Tibial artery (tissue), 4 donors: ENCODE results near the gene MIDN.

Source experiments
- DNase-seq, 2 donors: peaks; one replicate each; pipeline ENCODE4 v3.0.0-alpha.2; 2019
- H3K27ac ChIP-seq, 2 donors: fragments of 200-600 bp; sonication (generic) in 1 of 2; 1 replicate in 1 of 2; 2 replicates in 1 of 2; pipeline ENCODE4 v1.5.1; 2018 to 2019; ENCODE audit warnings: mild to moderate bottlenecking in 1 of 2
- H3K27me3 ChIP-seq, 2 donors: fragments of 200-600 bp; sonication (generic) in 1 of 2; one replicate each; pipeline versions ENCODE4 v1.5.1 to v1.6.0; 2016 to 2019
- H3K36me3 ChIP-seq, 3 donors: fragments of 200-600 bp; sonication (generic) in 2 of 3; one replicate each; pipeline ENCODE4 v1.5.1; 2016 to 2019; ENCODE audit warnings: mild to moderate bottlenecking in 2 of 3
- H3K4me1 ChIP-seq, 4 donors: fragments of 200-600 bp; sonication (generic) in 2 of 4; 1 replicate in 3 of 4; 2 replicates in 1 of 4; pipeline ENCODE4 v1.5.1; 2016 to 2019
- H3K4me3 ChIP-seq, 2 donors: fragments of 200-600 bp; sonication (generic) in 1 of 2; 1 replicate in 1 of 2; 2 replicates in 1 of 2; pipeline ENCODE4 v1.5.1; 2018 to 2019; ENCODE audit warnings: mild to moderate bottlenecking in 2 of 2
- H3K9me3 ChIP-seq, 3 donors: fragments of 200-600 bp; sonication (generic) in 1 of 3; one replicate each; pipeline ENCODE4 v1.5.1; 2016 to 2019
- intact Hi-C: fragments of 100-400 bp; cut with DNase I; formaldehyde crosslinking; loops from one replicate; pipeline ENCODE4 v1.15.0; 2023; ENCODE audit warnings: low total_unique reads
- TF ChIP-seq, protein P1 (sequence below), 2 experiments: fragments of 200-600 bp in 1 of 2; fragments of 450-650 bp in 1 of 2; IDR thresholded peaks; one replicate each; pipeline ENCODE4 v1.5.1; 2017 to 2019; ENCODE audit warnings: antibody characterized with exemption in 2 of 2, mild to moderate bottlenecking in 1 of 2, moderate library complexity in 1 of 2

Gene MIDN

GRCh38 chr19:1226522-1227303 lies 21.7 kb upstream of the MIDN start:
- TF ChIP-seq, protein P1, sequence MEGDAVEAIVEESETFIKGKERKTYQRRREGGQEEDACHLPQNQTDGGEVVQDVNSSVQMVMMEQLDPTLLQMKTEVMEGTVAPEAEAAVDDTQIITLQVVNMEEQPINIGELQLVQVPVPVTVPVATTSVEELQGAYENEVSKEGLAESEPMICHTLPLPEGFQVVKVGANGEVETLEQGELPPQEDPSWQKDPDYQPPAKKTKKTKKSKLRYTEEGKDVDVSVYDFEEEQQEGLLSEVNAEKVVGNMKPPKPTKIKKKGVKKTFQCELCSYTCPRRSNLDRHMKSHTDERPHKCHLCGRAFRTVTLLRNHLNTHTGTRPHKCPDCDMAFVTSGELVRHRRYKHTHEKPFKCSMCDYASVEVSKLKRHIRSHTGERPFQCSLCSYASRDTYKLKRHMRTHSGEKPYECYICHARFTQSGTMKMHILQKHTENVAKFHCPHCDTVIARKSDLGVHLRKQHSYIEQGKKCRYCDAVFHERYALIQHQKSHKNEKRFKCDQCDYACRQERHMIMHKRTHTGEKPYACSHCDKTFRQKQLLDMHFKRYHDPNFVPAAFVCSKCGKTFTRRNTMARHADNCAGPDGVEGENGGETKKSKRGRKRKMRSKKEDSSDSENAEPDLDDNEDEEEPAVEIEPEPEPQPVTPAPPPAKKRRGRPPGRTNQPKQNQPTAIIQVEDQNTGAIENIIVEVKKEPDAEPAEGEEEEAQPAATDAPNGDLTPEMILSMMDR (IDR thresholded peaks at IDR 0.05): no peak
- H3K27me3 ChIP-seq: no peaks in the 10 kb centered on the region
- peaks cover 0 to 19% (median 8%) of the 10 kb centered on the region in 4 donors for H3K4me1 ChIP-seq
- no peak overlapping the region for H3K27ac ChIP-seq
- intact Hi-C loops: no loop called here
- peaks cover 43 to 71% (median 57%) of the 10 kb centered on the region in 3 donors for H3K36me3 ChIP-seq
- no peak overlapping the region for H3K4me3 ChIP-seq
- H3K9me3 ChIP-seq: no peaks in the 10 kb centered on the region
- no peak for DNase-seq

DNA sequence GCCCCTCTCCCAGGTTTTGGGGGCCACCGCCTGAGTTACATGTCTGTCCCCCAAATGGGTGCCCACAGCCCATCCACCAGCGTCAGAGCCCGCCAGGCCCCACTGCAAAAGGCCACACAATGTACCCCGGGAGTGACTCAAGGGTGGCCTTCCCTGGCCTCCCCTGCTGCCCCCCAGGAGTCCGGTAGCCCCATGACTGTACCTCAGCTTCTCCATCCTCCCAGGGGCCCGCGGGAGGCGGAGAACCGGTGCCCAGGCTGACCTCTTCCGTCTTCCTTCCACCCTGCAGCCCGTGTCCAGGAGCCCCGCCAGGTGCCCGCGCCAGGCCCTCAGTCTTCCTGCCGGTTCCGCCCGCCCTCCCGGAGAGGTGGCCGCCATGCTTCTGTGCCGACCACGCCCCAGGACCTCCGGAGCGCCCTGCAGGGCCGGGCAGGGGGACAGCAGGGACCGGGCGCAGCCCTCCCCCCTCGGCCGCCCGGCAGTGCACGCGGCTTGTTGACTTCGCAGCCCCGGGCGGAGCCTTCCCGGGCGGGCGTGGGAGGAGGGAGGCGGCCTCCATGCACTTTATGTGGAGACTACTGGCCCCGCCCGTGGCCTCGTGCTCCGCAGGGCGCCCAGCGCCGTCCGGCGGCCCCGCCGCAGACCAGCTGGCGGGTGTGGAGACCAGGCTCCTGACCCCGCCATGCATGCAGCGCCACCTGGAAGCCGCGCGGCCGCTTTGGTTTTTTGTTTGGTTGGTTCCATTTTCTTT lies 20.9 kb upstream of the MIDN start:
- Histone ChIP-seq H3K4me3 (no peak overlapping the region), H3K9me3 (no peaks in the 10 kb centered on the region), H3K27ac (no peak overlapping the region), H3K4me1 (peaks cover 0 to 14% (median 4%) of the 10 kb centered on the region in 4 donors), H3K36me3 (peaks cover 37 to 63% (median 55%) of the 10 kb centered on the region in 3 donors), H3K27me3 (no peaks in the 10 kb centered on the region)
- TF ChIP-seq, protein P1 (IDR thresholded peaks at IDR 0.05): no peak
- DNase-seq: no peak
- intact Hi-C loops: no loop called here

- H3K27ac ChIP-seq: no peak overlapping the region
- H3K36me3 ChIP-seq: peaks cover 28 to 55% (median 46%) of the 10 kb centered on the region in 3 donors
- no peak overlapping the region for H3K4me3 ChIP-seq
- H3K4me1 ChIP-seq: peaks cover 0 to 13% (median 4%) of the 10 kb centered on the region in 4 donors
- H3K9me3 ChIP-seq: no peaks in the 10 kb centered on the region
- no peaks in the 10 kb centered on the region for H3K27me3 ChIP-seq
- DNase-seq: no peak
- intact Hi-C loops: no loop called here
- TF ChIP-seq, protein P1 (IDR thresholded peaks at IDR 0.05): no peak
These were observed 20.0 kb upstream of the MIDN start for GRCh38 chr19:1228161-1228957.

- intact Hi-C loops: no loop called here
- Histone ChIP-seq H3K27ac (no peak overlapping the region), H3K9me3 (no peaks in the 10 kb centered on the region), H3K4me3 (no peak overlapping the region), H3K36me3 (peaks cover 22 to 45% (median 37%) of the 10 kb centered on the region in 3 donors), H3K4me1 (peaks cover 0 to 11% (median 4%) of the 10 kb centered on the region in 4 donors), H3K27me3 (no peaks in the 10 kb centered on the region)
- no peak for DNase-seq
- TF ChIP-seq, protein P1 (IDR thresholded peaks at IDR 0.05): no peak
These were observed 19.1 kb upstream of the MIDN start for GRCh38 chr19:1229056-1229923.
